ENCODE data around the gene DIAPH3.

The DIAPH3 gene

GRCh38 chr13:59746291-59746962 lies 417.3 kb downstream of the DIAPH3 start:
- H3F3A ChIP-seq (ENCODE audit: control insufficient read depth, insufficient read depth): no peaks in the 10 kb centered on the region
- no peaks in the 10 kb centered on the region for H3K79me2 ChIP-seq (ENCODE audit: control insufficient read depth, low read length)
- H3K4me2 ChIP-seq (ENCODE audit: low read length): no peak overlapping the region
- H3K27ac ChIP-seq (ENCODE audit: low read depth, low read length): no peak overlapping the region
- no peaks in the 10 kb centered on the region for H4K20me1 ChIP-seq (ENCODE audit: control insufficient read depth, insufficient read depth, low read depth, low read length)
- H3K36me3 ChIP-seq (ENCODE audit: control insufficient read depth, low read length): no peaks in the 10 kb centered on the region
- H3K4me1 ChIP-seq (ENCODE audit: control insufficient read depth, low read length): no peaks in the 10 kb centered on the region
- H3K27me3 ChIP-seq (ENCODE audit: control insufficient read depth, low read length): no peaks in the 10 kb centered on the region
- no peaks in the 10 kb centered on the region for H3K9me2 ChIP-seq (replicated peaks; ENCODE audit: control insufficient read depth, low read length)
- TF ChIP-seq EZH2phosphoT487 (IDR thresholded peaks at IDR 0.05; ENCODE audit: borderline replicate concordance, low read length): no peak
- TF ChIP-seq CTCF (IDR thresholded peaks at IDR 0.05; ENCODE audit: low read depth, low read length, poor library complexity, severe bottlenecking): no peak
- no peak overlapping the region for H3K4me3 ChIP-seq (ENCODE audit: low read length)
- H3K9me3 ChIP-seq (ENCODE audit: control insufficient read depth, insufficient read depth, low read length): no peaks in the 10 kb centered on the region

- TF ChIP-seq EZH2phosphoT487 (IDR thresholded peaks at IDR 0.05; ENCODE audit: borderline replicate concordance, low read length) (no peak), CTCF (IDR thresholded peaks at IDR 0.05; ENCODE audit: low read depth, low read length, poor library complexity, severe bottlenecking) (no peak)
- Histone ChIP-seq H3K36me3 (ENCODE audit: control insufficient read depth, low read length) (no peaks in the 10 kb centered on the region), H3K27ac (ENCODE audit: low read depth, low read length) (no peak overlapping the region), H3F3A (ENCODE audit: control insufficient read depth, insufficient read depth) (no peaks in the 10 kb centered on the region), H3K4me3 (ENCODE audit: low read length) (no peak overlapping the region), H3K4me1 (ENCODE audit: control insufficient read depth, low read length) (no peaks in the 10 kb centered on the region), H4K20me1 (ENCODE audit: control insufficient read depth, insufficient read depth, low read depth, low read length) (no peaks in the 10 kb centered on the region), H3K79me2 (ENCODE audit: control insufficient read depth, low read length) (no peaks in the 10 kb centered on the region), H3K4me2 (ENCODE audit: low read length) (no peak overlapping the region), H3K9me3 (ENCODE audit: control insufficient read depth, insufficient read depth, low read length) (no peaks in the 10 kb centered on the region), H3K27me3 (ENCODE audit: control insufficient read depth, low read length) (no peaks in the 10 kb centered on the region), H3K9me2 (replicated peaks; ENCODE audit: control insufficient read depth, low read length) (no peaks in the 10 kb centered on the region)
Observed at GRCh38 chr13:59745392-59745788, 418.3 kb downstream of the DIAPH3 start.

GRCh38 chr13:59744747-59745391 lies 418.9 kb downstream of the DIAPH3 start:
- Histone ChIP-seq H3K9me2 (replicated peaks; ENCODE audit: control insufficient read depth, low read length) (no peaks in the 10 kb centered on the region), H3K27ac (ENCODE audit: low read depth, low read length) (no peak overlapping the region), H3K4me2 (ENCODE audit: low read length) (no peak overlapping the region), H3K4me1 (ENCODE audit: control insufficient read depth, low read length) (no peaks in the 10 kb centered on the region), H3K9me3 (ENCODE audit: control insufficient read depth, insufficient read depth, low read length) (no peaks in the 10 kb centered on the region), H4K20me1 (ENCODE audit: control insufficient read depth, insufficient read depth, low read depth, low read length) (no peaks in the 10 kb centered on the region), H3K27me3 (ENCODE audit: control insufficient read depth, low read length) (no peaks in the 10 kb centered on the region), H3K4me3 (ENCODE audit: low read length) (no peak overlapping the region), H3F3A (ENCODE audit: control insufficient read depth, insufficient read depth) (no peaks in the 10 kb centered on the region), H3K79me2 (ENCODE audit: control insufficient read depth, low read length) (no peaks in the 10 kb centered on the region), H3K36me3 (ENCODE audit: control insufficient read depth, low read length) (no peaks in the 10 kb centered on the region)
- TF ChIP-seq EZH2phosphoT487 (IDR thresholded peaks at IDR 0.05; ENCODE audit: borderline replicate concordance, low read length): no peak
- TF ChIP-seq CTCF (IDR thresholded peaks at IDR 0.05; ENCODE audit: low read depth, low read length, poor library complexity, severe bottlenecking): no peak

Measured in DOHH2 (cell line).